HFFc6 (cell line): ENCODE measurements around the gene LPGAT1. TPM values are rescaled to one million over a fixed set of nuclear protein-coding genes. Genes with fewer than 3 reads are reported as not detected.

Experiments
- DNase-seq: peaks from one replicate; pipeline ENCODE4 v3.0.0-alpha.2; 2018
- H3K27ac Mint-ChIP-seq: 2 replicates; pipeline ENCODE4 v1.8.0; 2020; ENCODE audit warnings: mild to moderate bottlenecking, mixed read lengths
- H3K27me3 Mint-ChIP-seq: 2 replicates; pipeline ENCODE4 v1.8.0; 2021; ENCODE audit warnings: mild to moderate bottlenecking, moderate library complexity, mixed read lengths; ENCODE audit not compliant: insufficient read depth
- H3K36me3 Mint-ChIP-seq: 2 replicates; pipeline ENCODE4 v1.8.0; 2021; ENCODE audit warnings: low read depth, mixed read lengths
- H3K4me1 Mint-ChIP-seq: 2 replicates; pipeline ENCODE4 v1.8.0; 2020; ENCODE audit warnings: low read depth, mixed read lengths
- H3K4me3 Mint-ChIP-seq: 2 replicates; pipeline ENCODE4 v1.8.0; 2020; ENCODE audit warnings: mild to moderate bottlenecking, moderate library complexity, mixed read lengths
- H3K9me3 Mint-ChIP-seq: 2 replicates; pipeline ENCODE4 v1.8.0; 2020; ENCODE audit warnings: mild to moderate bottlenecking, mixed read lengths
- CTCF ChIP-seq: fragments of 200-600 bp; sonication (generic); IDR thresholded peaks from 2 replicates; pipeline ENCODE4 v1.5.0; 2021; ENCODE audit warnings: antibody characterized with exemption, mild to moderate bottlenecking
- total RNA-seq, 6 experiments: library from RNA; stranded (reverse); fragmentation: NEBNext Ultra II Directional; extraction: Animal tissue kit (Norgen Biotek cat#: 25700); gene quantifications; 2 replicates in 1 of 6; 3 replicates in 5 of 6; pipeline ENCODE4 v1.2.3, GENCODE V29; 2021

Gene LPGAT1
- total RNA-seq, 6 experiments from 2014 or later: 36.4 to 50.4 (median 44.9) TPM

- no peak overlapping the region for H3K4me3 Mint-ChIP-seq
- H3K9me3 Mint-ChIP-seq: no peaks in the 10 kb centered on the region
- no peak for TF ChIP-seq CTCF
- no peak for DNase-seq
- H3K27ac Mint-ChIP-seq: no peak overlapping the region
- no peaks in the 10 kb centered on the region; the same call in 1 of the 2 replicates for H3K36me3 Mint-ChIP-seq
- H3K27me3 Mint-ChIP-seq: no peaks in the 10 kb centered on the region
- H3K4me1 Mint-ChIP-seq: no peaks in the 10 kb centered on the region
These were observed 79.1 kb downstream of the LPGAT1 start for GRCh38 chr1:211751438-211751837.

- TF ChIP-seq CTCF: no peak
- Mint-ChIP-seq H3K36me3 (no peaks in the 10 kb centered on the region; the same call in 1 of the 2 replicates), H3K4me1 (no peaks in the 10 kb centered on the region), H3K9me3 (no peaks in the 10 kb centered on the region), H3K27me3 (no peaks in the 10 kb centered on the region), H3K27ac (no peak overlapping the region), H3K4me3 (no peak overlapping the region)
- no peak for DNase-seq
These were observed 80.0 kb downstream of the LPGAT1 start for GRCh38 chr1:211750599-211750998.

- no peak for DNase-seq
- Mint-ChIP-seq H3K36me3 (no peaks in the 10 kb centered on the region; the same call in 1 of the 2 replicates), H3K9me3 (no peaks in the 10 kb centered on the region), H3K4me3 (no peak overlapping the region), H3K27me3 (no peaks in the 10 kb centered on the region), H3K4me1 (no peaks in the 10 kb centered on the region), H3K27ac (no peak overlapping the region)
- no peak for TF ChIP-seq CTCF
These were observed 81.3 kb downstream of the LPGAT1 start for GRCh38 chr1:211749251-211749650.

- Mint-ChIP-seq H3K27me3 (no peaks in the 10 kb centered on the region), H3K9me3 (no peaks in the 10 kb centered on the region), H3K36me3 (no peaks in the 10 kb centered on the region; the same call in 1 of the 2 replicates), H3K4me3 (no peak overlapping the region), H3K4me1 (no peaks in the 10 kb centered on the region), H3K27ac (no peak overlapping the region)
- DNase-seq: no peak
- no peak for TF ChIP-seq CTCF
These were observed 81.8 kb downstream of the LPGAT1 start for GRCh38 chr1:211748810-211749209.

GRCh38 chr1:211742889-211743529 is 87.6 kb downstream of the LPGAT1 start:
- no peak overlapping the region for H3K27ac Mint-ChIP-seq
- no peak for DNase-seq
- no peaks in the 10 kb centered on the region for H3K36me3 Mint-ChIP-seq
- H3K9me3 Mint-ChIP-seq: no peaks in the 10 kb centered on the region
- no peak for TF ChIP-seq CTCF
- peaks cover 9% of the 10 kb centered on the region for H3K27me3 Mint-ChIP-seq
- H3K4me1 Mint-ChIP-seq: no peaks in the 10 kb centered on the region
- H3K4me3 Mint-ChIP-seq: no peak overlapping the region
